ENCODE measurements around the gene RNASE2.

The RNASE2 gene

GRCh38 chr14:20989787-20990600 lies 34.7 kb downstream of the RNASE2 start, which contains the start of gene METTL17:
Gene METTL17 (plus strand): TSS chr14:20989980. CDS start chr14:20990003, 23 bp downstream.
- H3K27ac ChIP-seq, result peak within 1 kb of the TSS; percentile 70
- TF ChIP-seq ZFX (IDR thresholded peaks at IDR 0.05) (peak; percentile 40; the same call in 1 of the 2 replicates), CTCF (conservative IDR thresholded peaks at IDR 0.05) (peak; percentile 67)

DNA sequence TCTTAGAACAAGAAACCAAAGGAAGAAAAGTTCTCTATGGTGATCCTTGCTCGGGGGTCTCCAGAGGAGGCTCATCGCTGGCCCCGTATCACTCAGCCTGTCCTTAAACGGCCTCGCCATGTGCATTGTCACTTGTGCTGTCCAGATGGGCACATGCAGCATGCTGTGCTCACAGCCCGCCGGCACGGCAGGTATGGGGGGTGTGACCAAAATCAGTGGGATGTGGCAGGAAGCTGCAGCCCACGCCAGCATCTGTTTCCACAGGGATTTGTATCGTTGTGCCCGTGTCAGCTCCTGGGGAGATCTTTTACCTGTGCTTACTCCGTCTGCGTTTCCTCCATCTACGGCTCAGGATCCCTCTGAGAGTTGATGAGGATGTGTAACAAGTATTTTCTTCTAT lies 41.2 kb downstream of the RNASE2 start:
- H3K27ac ChIP-seq, result no peak overlapping the region
- no peak for TF ChIP-seq CTCF (conservative IDR thresholded peaks at IDR 0.05)
- TF ChIP-seq ZFX (IDR thresholded peaks at IDR 0.05), result no peak

DNA sequence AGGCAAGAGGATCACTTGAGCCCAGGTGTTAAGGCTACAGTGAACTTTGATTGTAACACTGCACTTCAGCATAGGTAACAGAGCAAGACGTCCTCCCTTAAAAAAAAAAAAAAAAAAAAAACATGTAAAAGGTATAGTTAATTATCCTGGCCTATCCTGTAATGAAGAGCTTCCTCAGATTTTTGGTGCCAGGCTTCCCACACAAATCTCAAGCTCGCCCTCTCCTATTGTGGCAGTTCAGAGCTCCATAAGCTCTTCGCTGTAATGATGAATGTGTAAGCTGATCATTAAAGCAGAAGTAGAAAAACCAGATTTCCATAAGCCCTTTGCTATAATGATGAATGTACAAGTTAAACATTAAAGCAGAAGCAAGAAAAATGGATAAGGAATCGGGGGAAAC lies 41.8 kb downstream of the RNASE2 start:
- H3K27ac ChIP-seq, result no peak overlapping the region
- TF ChIP-seq ZFX (IDR thresholded peaks at IDR 0.05), result no peak
- no peak for TF ChIP-seq CTCF (conservative IDR thresholded peaks at IDR 0.05)

DNA sequence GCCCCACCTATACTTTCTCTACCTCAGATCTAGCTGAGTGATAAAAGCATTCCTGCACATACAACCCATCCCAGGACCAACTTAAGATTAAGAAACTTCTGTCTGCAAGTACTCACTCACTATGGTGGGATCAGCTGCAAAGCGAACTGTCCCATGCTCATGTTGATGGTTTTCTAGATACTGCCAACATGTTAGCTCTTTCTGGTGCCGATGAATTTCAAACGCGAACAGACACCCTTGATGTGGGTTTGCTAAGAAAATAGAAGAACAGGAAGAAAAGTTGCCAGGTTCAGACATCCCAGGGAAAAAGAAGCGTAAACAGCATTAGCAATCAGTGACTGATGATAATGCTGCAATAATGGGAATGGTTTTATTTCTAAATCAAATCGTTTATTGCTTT lies 42.3 kb downstream of the RNASE2 start:
- no peak overlapping the region for H3K27ac ChIP-seq
- no peak for TF ChIP-seq CTCF (conservative IDR thresholded peaks at IDR 0.05)
- TF ChIP-seq ZFX (IDR thresholded peaks at IDR 0.05), result no peak

DNA sequence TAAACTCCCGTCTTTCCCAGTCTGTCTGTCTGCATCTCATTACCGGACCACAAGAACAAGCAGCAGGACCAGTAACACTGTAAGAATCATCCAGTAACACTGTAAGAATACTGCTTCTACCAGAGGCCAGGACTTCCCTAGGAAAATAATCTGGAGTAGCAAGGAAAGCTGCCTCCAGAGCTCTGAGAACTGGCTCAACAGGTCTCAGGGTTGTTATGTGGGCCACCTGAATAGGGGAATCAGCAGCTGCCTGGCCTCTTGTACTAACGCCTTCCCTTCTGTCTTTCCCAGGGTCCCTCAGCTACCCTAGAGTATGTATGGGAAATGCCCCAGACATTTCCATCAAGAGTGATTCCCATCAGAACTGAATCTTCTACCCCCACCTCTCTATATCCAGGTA lies 42.9 kb downstream of the RNASE2 start:
- H3K27ac ChIP-seq, result no peak overlapping the region
- TF ChIP-seq ZFX (IDR thresholded peaks at IDR 0.05), result no peak
- no peak for TF ChIP-seq CTCF (conservative IDR thresholded peaks at IDR 0.05)

DNA sequence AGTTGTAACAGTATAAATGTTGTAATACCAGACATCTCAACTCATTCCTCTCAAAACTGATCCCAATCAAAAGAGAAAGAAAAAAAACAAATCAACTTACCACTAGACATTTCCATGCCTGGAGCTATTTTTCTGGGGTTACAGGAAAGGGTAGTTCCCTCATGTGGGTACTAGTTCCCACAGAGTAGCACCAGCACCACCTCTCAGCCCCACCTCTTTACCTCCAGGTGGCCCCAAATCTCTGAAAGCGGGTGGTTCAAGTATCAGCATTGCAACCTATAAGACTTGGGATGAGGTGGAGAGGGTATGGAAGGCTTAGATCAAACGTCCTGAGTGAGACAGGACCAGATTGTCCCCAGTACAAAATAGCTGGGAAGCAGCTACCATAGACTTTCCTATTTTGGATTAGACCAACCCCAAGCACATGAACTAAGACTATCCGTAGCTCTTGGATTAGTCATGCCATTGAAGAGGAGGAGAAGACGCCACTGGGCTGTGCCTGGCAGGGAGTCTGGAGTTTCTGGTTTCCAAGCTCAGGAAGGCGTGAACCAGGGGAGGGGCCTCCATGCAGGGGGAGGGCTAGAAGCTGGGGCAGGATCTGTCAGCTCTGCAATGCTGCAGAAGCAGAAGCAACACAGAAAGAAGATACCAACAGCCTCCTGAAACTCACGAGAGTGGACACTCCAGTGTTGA lies 43.5 kb downstream of the RNASE2 start, which contains the start of gene SLC39A2:
Gene SLC39A2, plus strand, starts transcription at position 620 of the 693 bp plus-strand sequence. CDS start 154 bp downstream, outside the sequence.
- no peak within 1 kb of the TSS; the same call in 1 of the 2 replicates for H3K27ac ChIP-seq
- TF ChIP-seq ZFX (IDR thresholded peaks at IDR 0.05) (no peak), CTCF (conservative IDR thresholded peaks at IDR 0.05) (no peak)

- H3K27ac ChIP-seq, result no peak overlapping the region
- TF ChIP-seq CTCF (conservative IDR thresholded peaks at IDR 0.05) (no peak), ZFX (IDR thresholded peaks at IDR 0.05) (no peak)
These were observed 44.3 kb downstream of the RNASE2 start for GRCh38 chr14:20999591-20999990.

Data from C4-2B (cell line).